Measurements from ENCODE around the gene ZNF14.
"Not testable (repeated sequence)": the region's sequence is repeated elsewhere in the genome, so short reads cannot be mapped to it uniquely, and the experiment has no call there.

DNA sequence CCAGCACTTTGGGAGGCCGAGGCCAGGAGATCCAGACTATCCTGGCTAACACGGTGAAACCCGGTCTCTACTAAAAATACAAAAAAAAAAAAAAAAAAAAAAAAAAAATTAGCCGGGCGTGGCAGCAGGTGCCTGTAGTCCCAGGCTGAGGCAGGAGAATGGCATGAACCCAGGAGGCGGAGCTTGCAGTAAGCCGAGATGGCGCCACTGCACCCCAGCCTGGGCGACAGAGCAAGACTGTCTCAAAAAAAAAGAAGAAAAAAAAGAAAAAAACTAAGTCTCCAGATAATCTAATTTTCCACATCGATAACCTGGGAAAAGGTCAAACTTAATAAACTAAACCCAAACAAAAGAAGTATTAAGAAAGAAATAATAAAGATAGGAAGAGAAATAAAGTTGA is 39.1 kb upstream of the ZNF14 start:
- not testable (repeated sequence) for TF ChIP-seq CTCF, POLR2A (IDR thresholded peaks at IDR 0.05)
